ENCODE data around the gene PRKAG2.
"Not testable (repeated sequence)": the region's sequence is repeated elsewhere in the genome, so short reads cannot be mapped to it uniquely, and the experiment has no call there.

The PRKAG2 gene

GRCh38 chr7:151813997-151814396 lies 62.9 kb downstream of the PRKAG2 start:
- no peak for DNase-seq

- DNase-seq = no peak
Measured at GRCh38 chr7:151813445-151813844, 63.5 kb downstream of the PRKAG2 start.

GRCh38 chr7:151812967-151813366 lies 63.9 kb downstream of the PRKAG2 start:
- DNase-seq = no peak

- DNase-seq = no peak
Measured at GRCh38 chr7:151810441-151811232, 66.3 kb downstream of the PRKAG2 start.

- DNase-seq = no peak
Measured at GRCh38 chr7:151809864-151810170, 67.1 kb downstream of the PRKAG2 start.

GRCh38 chr7:151809146-151809863 lies 67.6 kb downstream of the PRKAG2 start:
- no peak for DNase-seq

GRCh38 chr7:151808400-151809145 lies 68.3 kb downstream of the PRKAG2 start:
- no peak for DNase-seq

- no peak for DNase-seq
Measured at GRCh38 chr7:151807846-151808245, 69.1 kb downstream of the PRKAG2 start.

GRCh38 chr7:151806952-151807775 lies 69.8 kb downstream of the PRKAG2 start:
- DNase-seq = no peak

- DNase-seq = no peak
Measured at GRCh38 chr7:151806204-151806603, 70.7 kb downstream of the PRKAG2 start.

GRCh38 chr7:151805191-151805590 lies 71.7 kb downstream of the PRKAG2 start:
- no peak for DNase-seq

GRCh38 chr7:151804756-151805155 lies 72.2 kb downstream of the PRKAG2 start:
- no peak for DNase-seq

GRCh38 chr7:151803841-151804240 lies 73.1 kb downstream of the PRKAG2 start:
- no peak for DNase-seq

- no peak for DNase-seq
Measured at GRCh38 chr7:151802469-151802846, 74.5 kb downstream of the PRKAG2 start.

GRCh38 chr7:151801782-151802468 lies 75.0 kb downstream of the PRKAG2 start:
- no peak for DNase-seq

GRCh38 chr7:151801291-151801690 lies 75.6 kb downstream of the PRKAG2 start:
- no peak for DNase-seq

- DNase-seq = no peak
Measured at GRCh38 chr7:151800861-151801260, 76.1 kb downstream of the PRKAG2 start.

- DNase-seq = no peak
Measured at GRCh38 chr7:151800391-151800790, 76.5 kb downstream of the PRKAG2 start.

GRCh38 chr7:151799506-151799905 lies 77.4 kb downstream of the PRKAG2 start:
- DNase-seq = no peak

- no peak for DNase-seq
Measured at GRCh38 chr7:151798851-151799448, 78.0 kb downstream of the PRKAG2 start.

- not testable (repeated sequence) for DNase-seq
Measured at GRCh38 chr7:151797667-151798307, 79.1 kb downstream of the PRKAG2 start.
